ENCODE measurements around the gene USP28.
"Not testable (repeated sequence)": the region's sequence is repeated elsewhere in the genome, so short reads cannot be mapped to it uniquely, and the experiment has no call there.

The USP28 gene

GRCh38 chr11:113763040-113763439, 112.3 kb downstream of the USP28 start:
- DNase-seq, result not testable (repeated sequence)

- no peak for DNase-seq
Observed at GRCh38 chr11:113760241-113760640, 115.1 kb downstream of the USP28 start.

- DNase-seq, result no peak
Observed at GRCh38 chr11:113752932-113753331, 122.4 kb downstream of the USP28 start.
